ENCODE data around the gene MYO1C.
A peak's percentile ranks its signal among the peaks of the same experiment; 100 is the strongest.
"Not testable (repeated sequence)": the region's sequence is repeated elsewhere in the genome, so short reads cannot be mapped to it uniquely, and the experiment has no call there.

MYO1C gene, protein sequence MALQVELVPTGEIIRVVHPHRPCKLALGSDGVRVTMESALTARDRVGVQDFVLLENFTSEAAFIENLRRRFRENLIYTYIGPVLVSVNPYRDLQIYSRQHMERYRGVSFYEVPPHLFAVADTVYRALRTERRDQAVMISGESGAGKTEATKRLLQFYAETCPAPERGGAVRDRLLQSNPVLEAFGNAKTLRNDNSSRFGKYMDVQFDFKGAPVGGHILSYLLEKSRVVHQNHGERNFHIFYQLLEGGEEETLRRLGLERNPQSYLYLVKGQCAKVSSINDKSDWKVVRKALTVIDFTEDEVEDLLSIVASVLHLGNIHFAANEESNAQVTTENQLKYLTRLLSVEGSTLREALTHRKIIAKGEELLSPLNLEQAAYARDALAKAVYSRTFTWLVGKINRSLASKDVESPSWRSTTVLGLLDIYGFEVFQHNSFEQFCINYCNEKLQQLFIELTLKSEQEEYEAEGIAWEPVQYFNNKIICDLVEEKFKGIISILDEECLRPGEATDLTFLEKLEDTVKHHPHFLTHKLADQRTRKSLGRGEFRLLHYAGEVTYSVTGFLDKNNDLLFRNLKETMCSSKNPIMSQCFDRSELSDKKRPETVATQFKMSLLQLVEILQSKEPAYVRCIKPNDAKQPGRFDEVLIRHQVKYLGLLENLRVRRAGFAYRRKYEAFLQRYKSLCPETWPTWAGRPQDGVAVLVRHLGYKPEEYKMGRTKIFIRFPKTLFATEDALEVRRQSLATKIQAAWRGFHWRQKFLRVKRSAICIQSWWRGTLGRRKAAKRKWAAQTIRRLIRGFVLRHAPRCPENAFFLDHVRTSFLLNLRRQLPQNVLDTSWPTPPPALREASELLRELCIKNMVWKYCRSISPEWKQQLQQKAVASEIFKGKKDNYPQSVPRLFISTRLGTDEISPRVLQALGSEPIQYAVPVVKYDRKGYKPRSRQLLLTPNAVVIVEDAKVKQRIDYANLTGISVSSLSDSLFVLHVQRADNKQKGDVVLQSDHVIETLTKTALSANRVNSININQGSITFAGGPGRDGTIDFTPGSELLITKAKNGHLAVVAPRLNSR

DNA sequence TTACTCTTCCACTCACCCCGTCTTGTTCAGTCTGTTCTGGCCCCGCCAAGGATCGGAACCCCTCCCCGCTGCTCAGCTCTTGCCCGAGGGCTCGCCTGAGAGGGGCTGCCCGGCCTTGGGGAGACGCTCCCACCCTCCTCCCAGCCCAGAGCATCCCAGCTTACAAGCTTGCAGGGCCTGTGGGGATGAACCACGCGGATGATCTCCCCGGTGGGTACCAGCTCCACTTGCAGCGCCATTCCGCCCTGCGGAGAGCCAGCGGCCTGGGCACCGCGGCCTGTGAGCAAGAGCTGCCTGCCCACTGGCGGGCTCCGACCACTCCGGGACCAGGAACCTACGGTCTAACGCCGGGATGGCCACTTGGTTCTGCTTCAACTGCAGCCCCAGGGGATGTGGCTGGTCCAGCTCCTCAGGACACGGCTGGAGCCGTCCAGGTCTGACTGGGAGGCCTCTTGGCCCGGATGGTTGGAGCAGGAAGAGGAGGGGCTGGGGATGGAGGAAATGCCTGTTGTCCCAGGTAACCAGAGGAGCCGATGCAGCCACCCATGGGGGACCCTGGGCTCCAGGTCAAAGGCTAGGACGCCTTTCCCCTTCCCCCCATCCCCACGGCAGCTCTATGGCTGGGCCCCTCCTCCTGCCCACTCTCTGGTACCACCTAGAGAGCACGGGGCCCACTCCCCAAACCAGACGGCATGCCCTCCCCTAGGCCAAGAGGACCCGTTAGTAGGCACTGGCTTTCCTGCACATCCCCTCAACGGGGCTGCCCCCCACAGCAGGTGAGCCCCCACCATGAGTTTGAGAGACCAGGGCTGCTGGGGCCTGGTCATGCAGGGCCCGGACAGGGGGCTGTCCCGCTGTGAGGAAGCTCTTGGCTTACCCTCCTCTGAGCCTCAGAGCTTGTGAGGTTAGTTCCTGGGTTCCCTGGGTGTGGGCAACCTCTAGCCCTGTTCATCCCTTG lies at the start of gene MYO1C:
MYO1C (minus strand) TSS at position 438 of the 958 bp plus-strand sequence; CDS start at position 239, 199 bp downstream.
- no peaks in the 10 kb centered on the region for H3K27me3 Mint-ChIP-seq (ENCODE audit: low read depth)
- H3K4me3 Mint-ChIP-seq = peak within 1 kb of the TSS; percentile 78
- H3K9me3 Mint-ChIP-seq = no peaks in the 10 kb centered on the region
- peaks cover 12% of the 10 kb centered on the region for H3K4me1 Mint-ChIP-seq (ENCODE audit: low read depth)
- no peaks in the 10 kb centered on the region for H3K36me3 Mint-ChIP-seq (ENCODE audit: low read depth)
- H3K27ac Mint-ChIP-seq = peak within 1 kb of the TSS; percentile 71

DNA sequence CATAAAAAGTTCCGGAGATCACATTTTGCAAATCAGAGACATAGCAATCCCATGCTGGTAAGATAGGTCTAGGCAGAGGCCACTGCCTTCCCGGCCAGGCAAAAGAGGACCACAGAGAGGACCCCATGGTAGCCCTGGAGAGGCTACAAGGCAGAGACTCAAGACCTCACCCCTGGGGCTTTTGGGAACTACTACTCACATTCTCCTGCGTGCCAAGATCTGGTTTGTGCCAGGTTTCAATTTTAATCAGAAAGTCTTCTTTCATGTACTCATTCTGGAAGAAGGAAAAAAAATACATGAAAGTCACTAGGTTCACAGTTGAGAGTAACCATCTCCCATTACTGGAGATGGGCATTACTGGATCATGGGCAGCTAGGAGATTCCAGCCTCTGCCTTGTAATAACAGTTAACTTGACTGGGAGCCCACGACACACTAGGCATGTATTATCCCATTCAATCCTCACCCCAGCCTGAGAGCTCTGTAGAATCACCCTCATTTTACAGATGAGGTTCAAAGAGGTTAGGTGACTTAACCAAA lies 49.0 kb upstream of the MYO1C start:
- H3K9me3 Mint-ChIP-seq = no peaks in the 10 kb centered on the region
- H3K27ac Mint-ChIP-seq = peak overlapping the region; percentile 11
- no peaks in the 10 kb centered on the region for H3K27me3 Mint-ChIP-seq (ENCODE audit: low read depth)
- no peaks in the 10 kb centered on the region for H3K4me1 Mint-ChIP-seq (ENCODE audit: low read depth)
- peaks cover 21% of the 10 kb centered on the region for H3K36me3 Mint-ChIP-seq (ENCODE audit: low read depth)
- H3K4me3 Mint-ChIP-seq = no peak overlapping the region

DNA sequence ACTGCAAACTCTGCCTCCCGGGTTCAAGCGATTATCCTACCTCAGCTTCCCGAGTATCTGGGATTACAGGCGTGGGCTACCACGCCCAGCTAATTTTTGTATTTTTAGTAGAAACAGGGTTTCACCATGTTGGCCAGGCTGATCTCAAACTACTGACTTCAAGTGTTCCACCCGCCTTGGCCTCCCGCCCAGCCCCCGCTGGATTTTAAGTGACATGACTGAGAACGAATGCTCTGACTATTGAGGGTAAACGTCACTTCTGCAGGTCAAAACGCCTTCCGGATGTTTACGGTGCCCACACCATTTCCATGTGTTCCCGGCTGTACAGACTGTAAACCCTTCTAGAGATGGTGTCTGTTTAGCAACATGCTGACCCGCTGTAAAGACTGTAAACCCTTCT lies 47.3 kb upstream of the MYO1C start:
- H3K9me3 Mint-ChIP-seq = no peaks in the 10 kb centered on the region
- H3K36me3 Mint-ChIP-seq (ENCODE audit: low read depth) = peaks cover 19% of the 10 kb centered on the region
- no peak overlapping the region for H3K4me3 Mint-ChIP-seq
- H3K27ac Mint-ChIP-seq = no peak overlapping the region
- H3K4me1 Mint-ChIP-seq (ENCODE audit: low read depth) = no peaks in the 10 kb centered on the region
- H3K27me3 Mint-ChIP-seq (ENCODE audit: low read depth) = no peaks in the 10 kb centered on the region

DNA sequence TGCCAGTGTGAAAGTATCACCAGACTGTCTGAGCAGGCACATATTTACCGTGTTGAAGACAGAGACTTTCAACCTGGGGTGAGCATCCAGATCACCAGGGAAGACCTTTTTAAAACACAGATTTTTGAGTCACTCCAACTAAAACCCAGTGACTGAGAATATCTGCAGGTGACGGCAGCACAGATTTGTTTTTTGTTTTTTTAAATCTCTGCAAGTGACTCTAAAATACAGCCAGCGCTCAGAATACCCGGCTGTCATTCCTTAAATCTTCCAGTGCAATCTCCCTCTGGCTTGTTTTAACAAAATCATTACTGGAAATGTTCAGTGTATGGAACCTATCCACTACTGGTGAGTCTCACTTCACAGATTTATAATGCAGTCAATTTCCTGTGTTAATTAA lies 43.3 kb upstream of the MYO1C start:
- Mint-ChIP-seq H3K27me3 (ENCODE audit: low read depth) (no peaks in the 10 kb centered on the region), H3K4me3 (no peak overlapping the region), H3K9me3 (no peaks in the 10 kb centered on the region), H3K36me3 (ENCODE audit: low read depth) (peaks cover 12% of the 10 kb centered on the region), H3K27ac (no peak overlapping the region), H3K4me1 (ENCODE audit: low read depth) (no peaks in the 10 kb centered on the region)

DNA sequence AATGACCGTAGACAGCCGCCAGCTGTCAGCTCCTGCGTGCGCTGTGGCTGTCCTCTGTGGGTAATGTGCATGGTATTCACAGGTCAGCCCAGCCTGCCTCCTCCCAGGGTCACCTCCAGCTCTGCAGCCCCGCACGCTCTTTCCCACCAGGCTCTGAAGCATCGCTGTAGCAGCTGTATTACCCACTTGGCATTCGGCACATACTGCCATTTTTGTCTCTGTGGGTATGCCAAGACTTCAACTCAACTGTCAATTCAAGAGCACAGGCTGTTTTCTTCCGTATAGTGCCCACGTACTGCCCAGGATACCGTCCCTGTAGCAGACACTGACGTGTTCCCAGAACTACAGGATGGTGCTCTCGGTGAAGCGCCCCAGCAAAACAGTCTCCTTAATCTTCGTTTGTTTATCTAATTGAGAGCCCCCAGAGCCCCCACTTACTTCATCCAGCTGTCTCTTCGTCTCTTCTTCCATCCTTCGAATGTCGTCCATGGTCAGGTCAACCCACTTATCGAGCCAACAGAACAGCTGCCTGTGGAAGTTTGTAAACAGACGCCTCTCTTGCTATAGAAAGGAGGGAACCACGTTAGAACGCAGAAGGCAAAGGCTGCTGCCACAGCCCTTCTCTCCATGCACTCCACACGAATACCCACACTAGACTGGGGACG lies 41.3 kb upstream of the MYO1C start:
- Mint-ChIP-seq H3K36me3 (ENCODE audit: low read depth) (peaks cover 15% of the 10 kb centered on the region), H3K4me3 (no peak overlapping the region), H3K27me3 (ENCODE audit: low read depth) (no peaks in the 10 kb centered on the region), H3K27ac (no peak overlapping the region), H3K4me1 (ENCODE audit: low read depth) (no peaks in the 10 kb centered on the region), H3K9me3 (no peaks in the 10 kb centered on the region)

DNA sequence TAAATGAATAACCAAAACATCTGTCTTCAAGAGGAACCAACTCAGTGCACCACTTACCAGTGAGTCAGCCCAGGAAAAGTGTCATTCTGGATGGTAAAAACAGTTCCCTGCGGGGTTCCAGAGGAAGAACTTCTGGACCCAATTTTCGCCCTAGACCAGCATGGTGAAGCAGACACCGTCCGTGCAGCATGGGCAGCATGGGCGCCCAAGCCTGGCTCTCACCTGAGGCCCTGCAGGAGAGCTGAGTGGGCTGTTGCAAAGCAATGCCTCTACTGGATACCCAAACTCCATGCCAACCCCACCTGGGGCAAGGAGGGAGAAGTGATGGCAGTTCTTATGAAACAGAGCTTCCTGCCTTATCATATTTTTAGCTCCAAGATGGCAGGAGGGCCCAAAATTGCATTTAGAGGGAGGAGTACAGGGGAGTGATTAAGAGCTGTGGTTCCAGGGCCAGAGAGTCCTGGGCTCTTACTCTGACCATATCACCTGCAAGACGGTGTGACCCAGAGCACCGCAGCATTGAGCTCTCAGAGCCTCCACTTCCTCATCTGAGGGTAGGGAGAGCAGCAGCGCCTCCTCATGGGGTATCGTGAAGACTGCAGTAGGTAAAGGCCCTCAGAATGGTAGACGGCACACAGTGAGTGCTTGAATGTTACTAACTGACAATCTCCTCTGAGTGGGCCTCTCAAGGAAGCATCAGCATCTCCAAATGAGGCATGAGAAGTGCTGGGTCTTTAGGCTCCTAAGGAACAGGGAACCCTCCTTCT lies 40.5 kb upstream of the MYO1C start:
- Mint-ChIP-seq H3K4me1 (ENCODE audit: low read depth) (no peaks in the 10 kb centered on the region), H3K27ac (no peak overlapping the region), H3K36me3 (ENCODE audit: low read depth) (peaks cover 14% of the 10 kb centered on the region), H3K27me3 (ENCODE audit: low read depth) (no peaks in the 10 kb centered on the region), H3K9me3 (no peaks in the 10 kb centered on the region), H3K4me3 (no peak overlapping the region)

DNA sequence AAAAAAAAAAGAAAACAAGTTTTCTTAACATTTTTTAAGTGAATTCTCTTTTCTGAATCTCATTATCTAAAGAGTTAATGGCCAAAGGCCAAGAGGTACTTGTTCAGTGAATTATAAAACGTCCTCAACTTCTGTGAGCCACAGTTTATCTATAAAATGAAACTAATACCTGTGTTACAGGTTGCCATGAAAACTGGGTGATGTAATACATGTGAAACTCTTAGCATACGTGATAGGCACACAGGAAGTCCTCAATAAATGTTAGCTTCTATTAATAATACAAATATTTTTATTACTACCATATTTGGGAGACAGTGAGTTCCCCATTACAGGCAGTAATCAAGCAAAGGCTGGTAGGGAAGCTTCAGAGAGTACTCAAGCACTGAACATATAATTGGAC lies 37.4 kb upstream of the MYO1C start:
- Mint-ChIP-seq H3K4me3 (no peak overlapping the region), H3K27me3 (ENCODE audit: low read depth) (no peaks in the 10 kb centered on the region), H3K4me1 (ENCODE audit: low read depth) (peaks cover 13% of the 10 kb centered on the region), H3K36me3 (ENCODE audit: low read depth) (peaks cover 17% of the 10 kb centered on the region), H3K27ac (no peak overlapping the region), H3K9me3 (no peaks in the 10 kb centered on the region)

DNA sequence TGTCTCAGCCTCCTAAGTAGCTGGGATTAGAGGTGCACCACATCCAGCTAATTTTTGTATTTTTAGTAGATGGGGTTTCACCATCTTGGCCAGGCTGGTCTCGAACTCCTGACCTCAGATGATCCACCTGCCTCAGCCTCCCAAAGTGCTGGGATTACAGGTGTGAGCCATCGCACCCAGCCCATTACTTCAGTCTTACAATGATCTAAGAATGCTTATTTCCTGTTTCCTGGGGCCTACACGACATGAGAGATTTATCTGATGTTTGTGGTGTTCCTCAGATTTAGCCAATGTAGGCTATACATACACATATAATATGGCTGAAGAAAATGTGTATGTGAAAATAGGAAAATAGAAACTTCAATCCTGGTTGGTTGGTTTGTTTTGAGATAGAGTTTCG lies 34.4 kb upstream of the MYO1C start:
- not testable (repeated sequence) for H3K9me3 Mint-ChIP-seq; H3K27me3 Mint-ChIP-seq (ENCODE audit: low read depth); H3K4me3 Mint-ChIP-seq
- Mint-ChIP-seq H3K36me3 (ENCODE audit: low read depth) (peaks cover 11% of the 10 kb centered on the region), H3K4me1 (ENCODE audit: low read depth) (peaks cover 13% of the 10 kb centered on the region), H3K27ac (peak overlapping the region; percentile 75)

DNA sequence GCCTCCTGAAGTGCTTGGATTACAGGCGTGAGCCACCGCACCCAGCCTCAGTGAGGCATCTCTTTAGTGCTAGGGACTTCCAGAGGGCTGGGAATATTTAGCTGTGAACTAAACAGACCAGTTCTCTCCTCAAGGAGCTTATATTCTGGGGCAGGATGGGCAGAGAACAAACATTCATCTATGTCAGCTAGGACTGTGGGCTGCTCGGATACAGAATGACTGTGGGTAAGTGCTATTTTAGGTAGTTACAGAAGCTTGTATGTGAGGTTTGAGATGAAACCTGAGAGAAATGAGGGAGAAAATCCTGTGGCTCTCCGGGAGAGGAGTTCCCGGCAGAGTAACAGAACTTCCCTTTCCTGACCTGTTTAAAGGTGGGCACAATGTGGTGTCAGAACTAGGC lies 30.1 kb upstream of the MYO1C start:
- Mint-ChIP-seq H3K36me3 (ENCODE audit: low read depth) (peaks cover 6% of the 10 kb centered on the region), H3K27me3 (ENCODE audit: low read depth) (no peaks in the 10 kb centered on the region), H3K4me3 (no peak overlapping the region), H3K4me1 (ENCODE audit: low read depth) (peaks cover 14% of the 10 kb centered on the region), H3K9me3 (no peaks in the 10 kb centered on the region), H3K27ac (no peak overlapping the region)

DNA sequence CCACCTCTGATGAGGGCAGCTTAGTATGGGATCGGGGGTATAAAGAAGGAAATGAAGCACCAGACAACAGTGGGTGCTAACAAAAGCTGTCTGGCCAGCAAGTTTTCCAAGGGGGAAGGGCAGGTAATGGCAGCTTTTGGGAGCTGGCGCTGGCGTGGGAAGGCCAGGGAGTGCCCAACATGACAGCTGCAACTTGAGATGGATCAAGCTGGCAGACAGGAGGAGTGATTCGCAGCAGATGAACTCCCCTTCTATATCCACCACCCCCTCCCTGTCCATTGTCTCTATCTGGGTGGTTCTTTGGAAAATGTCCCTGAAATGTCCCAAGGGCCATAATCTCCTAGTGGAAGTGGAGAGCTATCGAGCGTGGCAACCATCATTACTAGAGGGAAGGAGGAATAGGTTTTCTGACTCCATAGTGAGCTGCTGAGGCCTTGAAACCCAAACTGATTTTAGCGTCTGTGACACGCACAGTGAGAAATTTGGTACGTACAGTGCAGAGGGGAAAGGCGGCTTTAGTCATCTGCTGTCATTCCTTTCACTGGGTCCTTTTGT lies 28.7 kb upstream of the MYO1C start:
- H3K27ac Mint-ChIP-seq = no peak overlapping the region
- H3K27me3 Mint-ChIP-seq (ENCODE audit: low read depth) = no peaks in the 10 kb centered on the region
- H3K4me3 Mint-ChIP-seq = no peak overlapping the region
- H3K9me3 Mint-ChIP-seq = no peaks in the 10 kb centered on the region
- H3K4me1 Mint-ChIP-seq (ENCODE audit: low read depth) = peaks cover 9% of the 10 kb centered on the region
- peaks cover 6% of the 10 kb centered on the region for H3K36me3 Mint-ChIP-seq (ENCODE audit: low read depth)

DNA sequence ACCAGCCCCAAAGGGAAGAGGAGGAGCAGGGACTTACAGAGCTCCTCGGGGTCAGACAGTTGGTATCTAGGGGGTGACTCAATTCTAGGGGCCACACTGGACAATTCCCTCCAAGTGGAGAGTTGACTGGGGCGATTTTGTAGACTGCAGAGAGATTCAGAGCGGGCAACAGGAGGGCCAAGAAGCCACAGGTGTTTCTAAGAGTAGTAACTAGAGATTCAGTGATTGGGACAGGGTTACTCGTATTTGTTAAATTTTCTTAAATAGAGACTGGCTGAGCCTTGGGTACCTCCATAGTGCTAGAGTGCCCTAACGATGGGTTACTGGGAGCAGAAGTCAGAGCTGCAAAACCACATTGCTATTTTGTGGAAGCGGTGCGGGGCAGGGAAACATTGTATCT lies 27.2 kb upstream of the MYO1C start:
- H3K27me3 Mint-ChIP-seq (ENCODE audit: low read depth) = no peaks in the 10 kb centered on the region
- peaks cover 4% of the 10 kb centered on the region for H3K36me3 Mint-ChIP-seq (ENCODE audit: low read depth)
- H3K27ac Mint-ChIP-seq = no peak overlapping the region
- H3K9me3 Mint-ChIP-seq = no peaks in the 10 kb centered on the region
- H3K4me1 Mint-ChIP-seq (ENCODE audit: low read depth) = peaks cover 12% of the 10 kb centered on the region
- H3K4me3 Mint-ChIP-seq = no peak overlapping the region

DNA sequence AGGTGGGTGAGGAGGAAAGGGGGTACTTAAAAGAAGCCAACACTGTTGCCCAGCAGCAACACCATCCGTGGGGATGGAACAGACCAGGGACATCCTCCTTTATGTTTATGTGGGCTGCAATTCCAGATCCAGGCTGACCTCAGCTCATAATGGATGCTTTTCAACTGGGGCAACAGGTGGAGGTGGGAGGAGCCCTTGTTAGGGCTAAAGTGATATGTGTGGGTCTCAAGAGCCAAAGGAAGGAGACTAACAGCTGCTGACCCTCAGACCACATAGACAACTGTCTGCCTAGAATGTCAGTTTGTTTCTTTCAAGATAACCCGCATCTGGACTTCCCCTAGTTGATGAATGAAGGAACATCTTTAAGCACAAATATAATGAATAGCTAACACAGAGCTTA lies 25.9 kb upstream of the MYO1C start:
- H3K4me3 Mint-ChIP-seq = peak overlapping the region; percentile 73
- peak overlapping the region; percentile 45 for H3K27ac Mint-ChIP-seq
- no peaks in the 10 kb centered on the region for H3K9me3 Mint-ChIP-seq

More for the DNA sequence above, 25.9 kb upstream of the MYO1C start:
- Mint-ChIP-seq H3K27me3 (ENCODE audit: low read depth) (no peaks in the 10 kb centered on the region), H3K4me1 (ENCODE audit: low read depth) (peaks cover 17% of the 10 kb centered on the region), H3K36me3 (ENCODE audit: low read depth) (peaks cover 6% of the 10 kb centered on the region)
